ENCODE measurements around the gene SGTA. TPM values are rescaled to one million over a fixed set of nuclear protein-coding genes. Genes with fewer than 3 reads are reported as not detected.

The SGTA gene
- total and polyA plus RNA-seq, 2 donors from 2014 or later: 50.4 to 66.2 TPM

DNA sequence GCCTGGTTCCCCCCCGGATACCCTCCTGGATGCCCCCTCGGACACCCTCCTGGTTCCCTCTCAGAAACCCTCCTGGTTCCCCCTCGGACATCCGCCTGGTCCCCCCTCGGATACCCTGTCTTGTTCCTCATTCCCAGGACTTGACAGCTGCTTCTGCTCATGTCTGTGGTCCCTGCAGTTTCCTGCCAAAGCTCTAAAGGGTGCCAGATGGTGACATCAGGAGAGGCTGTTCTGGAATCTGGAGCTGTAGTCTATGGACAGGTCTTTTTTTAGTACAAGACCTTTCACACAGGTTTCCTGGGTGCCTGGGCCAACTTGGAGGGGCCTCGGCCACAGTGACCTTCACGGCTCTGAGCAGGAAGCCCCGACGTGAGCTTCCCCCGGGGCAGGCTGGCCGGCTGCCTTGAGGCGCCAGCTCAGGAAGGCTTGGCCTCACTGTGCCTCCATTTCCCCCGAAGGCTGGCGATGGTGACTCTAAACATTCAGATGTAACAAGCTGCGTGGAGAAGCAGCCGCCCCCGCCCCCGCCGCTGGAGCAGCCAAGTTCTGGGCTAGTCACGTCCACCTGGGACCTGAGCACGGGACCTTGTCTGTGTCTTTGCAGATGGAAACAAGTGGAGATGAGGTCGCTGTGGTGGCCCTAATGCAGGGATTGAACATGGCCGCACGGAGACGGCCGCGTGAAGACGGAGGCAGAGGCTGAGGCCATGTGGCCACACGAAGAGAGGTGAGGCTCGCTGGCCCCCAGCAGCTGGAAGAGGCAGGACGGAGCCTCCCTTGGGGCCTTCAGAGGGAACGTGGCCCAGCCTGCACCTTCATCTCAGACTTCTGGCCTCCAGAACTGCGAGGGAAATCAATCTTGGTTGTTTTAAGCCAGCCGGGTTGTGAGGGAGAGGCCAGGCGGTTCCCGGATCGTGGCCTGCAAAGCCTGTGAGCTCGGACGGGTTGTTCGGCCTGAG lies 12.7 kb downstream of the SGTA start:
- no peak overlapping the region for H3K9ac ChIP-seq (ENCODE audit: low read length in 3 of 3)
- intact Hi-C loops (cut with DNase I): no loop called here
- H3K4me1 ChIP-seq (ENCODE audit: control insufficient read depth in 2 of 3, insufficient read depth in 2 of 3, low read depth in 1 of 3, low read length in 3 of 3): peaks cover 0 to 22% (median 8%) of the 10 kb centered on the region in 3 donors
- H3K27me3 ChIP-seq (ENCODE audit: control insufficient read depth, insufficient read depth, low read length): no peaks in the 10 kb centered on the region
- H3K27ac ChIP-seq (ENCODE audit: low read depth in 2 of 2, low read length in 2 of 2): peak overlapping the region; percentile 51 to 82
- DNase-seq (peak in 3 of 5 donors; percentile 38 to 92 (median 44)), FAIRE-seq (no peak)
- no peak overlapping the region for H3K4me3 ChIP-seq (ENCODE audit: low read length in 3 of 3)
- TF ChIP-seq, protein P1, sequence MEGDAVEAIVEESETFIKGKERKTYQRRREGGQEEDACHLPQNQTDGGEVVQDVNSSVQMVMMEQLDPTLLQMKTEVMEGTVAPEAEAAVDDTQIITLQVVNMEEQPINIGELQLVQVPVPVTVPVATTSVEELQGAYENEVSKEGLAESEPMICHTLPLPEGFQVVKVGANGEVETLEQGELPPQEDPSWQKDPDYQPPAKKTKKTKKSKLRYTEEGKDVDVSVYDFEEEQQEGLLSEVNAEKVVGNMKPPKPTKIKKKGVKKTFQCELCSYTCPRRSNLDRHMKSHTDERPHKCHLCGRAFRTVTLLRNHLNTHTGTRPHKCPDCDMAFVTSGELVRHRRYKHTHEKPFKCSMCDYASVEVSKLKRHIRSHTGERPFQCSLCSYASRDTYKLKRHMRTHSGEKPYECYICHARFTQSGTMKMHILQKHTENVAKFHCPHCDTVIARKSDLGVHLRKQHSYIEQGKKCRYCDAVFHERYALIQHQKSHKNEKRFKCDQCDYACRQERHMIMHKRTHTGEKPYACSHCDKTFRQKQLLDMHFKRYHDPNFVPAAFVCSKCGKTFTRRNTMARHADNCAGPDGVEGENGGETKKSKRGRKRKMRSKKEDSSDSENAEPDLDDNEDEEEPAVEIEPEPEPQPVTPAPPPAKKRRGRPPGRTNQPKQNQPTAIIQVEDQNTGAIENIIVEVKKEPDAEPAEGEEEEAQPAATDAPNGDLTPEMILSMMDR (IDR thresholded peaks at IDR 0.05; ENCODE audit: borderline replicate concordance, extremely low read depth, insufficient read depth): no peak
- no peaks in the 10 kb centered on the region for H3K9me3 ChIP-seq (ENCODE audit: control insufficient read depth in 2 of 3, insufficient read depth in 1 of 3, low read length in 3 of 3)
- H3K36me3 ChIP-seq (ENCODE audit: control insufficient read depth in 2 of 3, insufficient read depth in 3 of 3, low read length in 3 of 3): peaks cover 0 to 6% (median 0%) of the 10 kb centered on the region in 3 donors

DNA sequence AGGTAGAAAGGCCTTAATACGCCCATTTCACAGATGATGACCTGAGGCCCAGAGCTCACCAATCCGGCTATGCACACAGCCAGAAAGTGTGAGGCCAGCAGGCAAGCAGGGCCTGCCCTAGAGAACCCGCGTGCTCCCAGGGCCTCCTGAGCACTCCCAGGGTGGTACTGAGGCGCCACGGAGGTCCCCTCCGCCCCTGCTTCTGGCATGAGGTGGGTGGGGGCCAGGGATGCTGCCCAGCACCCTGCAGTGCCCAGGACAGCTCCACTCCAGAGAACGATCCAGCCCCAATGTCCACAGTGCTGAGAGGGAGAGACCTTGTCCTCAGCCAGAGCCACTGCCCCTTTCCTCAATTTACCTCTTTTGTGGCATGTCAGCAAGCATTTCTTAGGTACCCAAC lies 13.9 kb downstream of the SGTA start:
- intact Hi-C loops (cut with DNase I): no loop called here
- no peaks in the 10 kb centered on the region for H3K27me3 ChIP-seq (ENCODE audit: control insufficient read depth, insufficient read depth, low read length)
- no peak overlapping the region for H3K4me3 ChIP-seq (ENCODE audit: low read length in 3 of 3)
- H3K9ac ChIP-seq (ENCODE audit: low read length in 3 of 3): no peak overlapping the region
- no peak overlapping the region for H3K27ac ChIP-seq (ENCODE audit: low read depth in 2 of 2, low read length in 2 of 2)
- TF ChIP-seq, protein P1 (IDR thresholded peaks at IDR 0.05; ENCODE audit: borderline replicate concordance, extremely low read depth, insufficient read depth): no peak
- peaks cover 0 to 12% (median 0%) of the 10 kb centered on the region in 3 donors for H3K4me1 ChIP-seq (ENCODE audit: control insufficient read depth in 2 of 3, insufficient read depth in 2 of 3, low read depth in 1 of 3, low read length in 3 of 3)
- FAIRE-seq (no peak), DNase-seq (no peak)
- H3K36me3 ChIP-seq (ENCODE audit: control insufficient read depth in 2 of 3, insufficient read depth in 3 of 3, low read length in 3 of 3): peaks cover 0 to 8% (median 2%) of the 10 kb centered on the region in 3 donors
- no peaks in the 10 kb centered on the region for H3K9me3 ChIP-seq (ENCODE audit: control insufficient read depth in 2 of 3, insufficient read depth in 1 of 3, low read length in 3 of 3)

DNA sequence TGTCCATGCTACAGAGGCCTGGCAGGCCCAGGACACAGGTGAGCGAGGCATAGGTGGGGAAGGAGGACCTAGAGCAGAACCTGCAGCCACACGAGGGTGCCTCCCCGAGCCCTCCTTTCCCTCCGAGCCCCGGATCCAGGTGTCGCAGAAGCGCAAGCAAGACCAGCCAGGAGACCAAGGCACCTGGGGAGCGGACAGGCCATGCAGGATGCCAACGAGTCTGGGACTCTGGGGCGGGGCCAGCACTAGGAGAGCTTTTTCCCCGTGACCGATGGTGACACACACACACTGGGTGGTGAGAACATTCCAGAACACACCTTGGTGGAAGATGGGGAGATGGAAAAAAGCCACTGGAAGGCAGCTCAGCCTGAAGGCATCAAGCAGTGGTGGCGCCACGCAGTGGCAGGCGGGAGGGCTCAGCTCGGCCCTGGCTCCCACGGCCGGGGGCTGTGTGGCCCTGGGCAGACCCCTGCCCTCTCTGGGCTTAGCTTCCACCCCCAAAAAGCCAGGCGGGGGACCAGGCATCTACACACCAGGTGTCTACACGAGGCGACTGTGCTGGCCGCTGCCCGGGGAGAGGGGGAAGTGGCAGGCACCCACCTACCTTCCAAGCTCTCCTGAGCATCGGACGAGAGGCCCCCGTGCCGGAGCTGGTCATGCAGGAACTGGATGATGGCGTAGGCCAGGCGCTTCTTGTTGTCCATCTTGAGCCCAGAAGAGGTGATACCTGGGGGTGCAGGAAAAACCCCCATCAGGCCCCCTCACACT lies 14.5 kb downstream of the SGTA start:
- no peak for DNase-seq
- no peak for FAIRE-seq

More for the DNA sequence above, 14.5 kb downstream of the SGTA start:
- no peaks in the 10 kb centered on the region for H3K27me3 ChIP-seq (ENCODE audit: control insufficient read depth, insufficient read depth, low read length)
- H3K27ac ChIP-seq (ENCODE audit: low read depth in 2 of 2, low read length in 2 of 2): no peak overlapping the region
- intact Hi-C loops (cut with DNase I): no loop called here
- peaks cover 0 to 10% (median 0%) of the 10 kb centered on the region in 3 donors for H3K4me1 ChIP-seq (ENCODE audit: control insufficient read depth in 2 of 3, insufficient read depth in 2 of 3, low read depth in 1 of 3, low read length in 3 of 3)
- no peak overlapping the region for H3K9ac ChIP-seq (ENCODE audit: low read length in 3 of 3)
- H3K36me3 ChIP-seq (ENCODE audit: control insufficient read depth in 2 of 3, insufficient read depth in 3 of 3, low read length in 3 of 3): peaks cover 0 to 14% (median 2%) of the 10 kb centered on the region in 3 donors
- H3K4me3 ChIP-seq (ENCODE audit: low read length in 3 of 3): no peak overlapping the region
- TF ChIP-seq, protein P1 (IDR thresholded peaks at IDR 0.05; ENCODE audit: borderline replicate concordance, extremely low read depth, insufficient read depth): no peak
- H3K9me3 ChIP-seq (ENCODE audit: control insufficient read depth in 2 of 3, insufficient read depth in 1 of 3, low read length in 3 of 3): no peaks in the 10 kb centered on the region

All from kidney (tissue), 14 donors.